Inflammatory macrophage (primary cell): Measurements from ENCODE around the gene NDUFAF3.

ENCODE experiments used
- DNase-seq, 2 donors: peaks; one replicate each; pipeline ENCODE4 v3.0.0-alpha.2; 2020 to 2022

NDUFAF3 gene

GRCh38 chr3:49017971-49018706, 3.8 kb upstream of the NDUFAF3 start, which contains the start of gene DALRD3:
DALRD3 (minus strand) TSS chr3:49018580; CDS start chr3:49018564, 16 bp downstream.
- peak; percentile 53 to 66 for DNase-seq

- DNase-seq, result no peak
These were observed 3.3 kb upstream of the NDUFAF3 start for GRCh38 chr3:49018707-49019006.

GRCh38 chr3:49019941-49020329, 2.0 kb upstream of the NDUFAF3 start:
- DNase-seq, result peak; percentile 26 to 42

DNA sequence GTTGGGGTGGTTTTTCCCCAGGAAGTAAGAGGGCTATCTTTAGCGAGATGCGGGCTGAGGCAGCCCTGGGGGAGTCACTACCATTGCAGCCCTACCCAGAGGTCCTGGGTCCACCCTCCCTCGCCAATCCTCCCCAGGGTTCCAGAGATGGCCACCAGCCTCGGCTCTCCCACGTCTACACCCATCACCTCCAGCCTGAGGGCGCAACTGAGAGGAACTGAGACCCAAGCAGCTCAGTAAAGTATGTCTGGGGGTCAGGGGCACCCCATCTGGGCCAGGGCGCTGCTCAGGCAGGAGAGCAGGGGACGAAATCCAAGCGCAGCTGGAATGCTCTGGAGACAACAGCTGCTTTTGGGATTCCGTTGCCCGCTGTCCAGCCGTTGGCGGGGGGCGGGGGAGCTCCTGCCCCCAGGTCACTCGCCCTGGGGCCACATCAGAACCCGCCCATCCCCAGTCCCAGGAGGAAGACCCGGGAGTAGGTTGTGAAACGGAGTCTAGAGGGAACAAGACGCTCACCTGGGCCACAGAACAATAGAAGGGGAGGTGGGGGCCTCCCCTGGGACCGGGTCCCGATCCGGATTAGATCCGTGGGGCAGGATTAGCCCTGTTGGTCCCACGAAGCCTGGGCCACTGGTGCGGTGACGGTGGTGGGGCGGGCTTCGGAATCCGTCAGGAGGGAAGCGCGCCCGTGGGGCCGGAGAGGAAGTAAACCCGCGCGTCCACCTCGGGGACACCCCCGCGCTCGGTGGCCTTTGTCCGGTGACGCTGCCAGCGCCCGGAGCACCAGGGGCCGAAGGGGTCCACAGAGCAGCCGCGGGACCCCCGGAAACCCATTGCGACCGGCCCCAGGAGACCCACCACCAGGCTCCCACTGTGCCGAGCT, 1.4 kb upstream of the NDUFAF3 start:
- DNase-seq, result peak; percentile 74 to 88

GRCh38 chr3:49021213-49021812, 608 bp upstream of the NDUFAF3 start:
- DNase-seq, result peak; percentile 99

- no peak for DNase-seq
These were observed 809 bp downstream of the NDUFAF3 start for GRCh38 chr3:49022688-49023171.

DNA sequence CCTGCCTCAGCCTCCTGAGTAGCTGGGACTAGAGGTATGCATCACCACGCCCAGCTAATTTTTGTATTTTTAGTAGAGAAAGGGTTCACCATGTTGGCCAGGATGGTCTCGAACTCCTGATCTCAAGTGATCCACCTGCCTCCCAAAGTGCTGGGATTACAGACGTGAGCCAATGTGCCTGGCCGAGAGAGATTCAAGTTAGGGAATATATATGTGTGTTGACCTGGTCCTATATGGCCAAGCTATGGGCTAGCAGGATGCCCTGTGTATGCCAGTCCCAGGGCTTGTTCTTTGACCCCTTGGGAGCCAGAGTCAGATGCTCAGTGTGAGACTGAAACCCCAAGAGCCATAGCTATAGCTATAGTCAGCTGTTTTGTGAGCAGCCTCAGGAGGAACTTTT, 1.9 kb downstream of the NDUFAF3 start:
- no peak for DNase-seq

DNA sequence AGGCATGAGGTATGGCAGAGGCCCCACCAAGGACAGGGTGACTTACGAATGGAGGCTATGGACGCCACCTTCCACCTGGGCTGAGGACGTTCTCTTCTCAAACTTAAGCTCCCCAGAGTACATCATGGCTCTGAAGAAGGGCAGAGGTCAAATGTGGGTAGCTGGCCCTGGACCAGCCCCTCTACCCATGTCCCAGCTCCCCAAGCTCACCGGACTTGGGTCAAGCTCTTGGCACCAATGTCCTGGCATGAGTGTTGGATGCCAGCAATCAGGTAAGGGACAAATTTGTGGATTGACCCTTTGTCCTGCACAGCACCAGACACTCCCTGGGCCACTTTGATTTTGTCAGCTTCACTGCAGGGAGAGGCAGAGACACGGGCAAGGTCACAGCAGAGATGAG, 2.5 kb downstream of the NDUFAF3 start:
- no peak for DNase-seq

DNA sequence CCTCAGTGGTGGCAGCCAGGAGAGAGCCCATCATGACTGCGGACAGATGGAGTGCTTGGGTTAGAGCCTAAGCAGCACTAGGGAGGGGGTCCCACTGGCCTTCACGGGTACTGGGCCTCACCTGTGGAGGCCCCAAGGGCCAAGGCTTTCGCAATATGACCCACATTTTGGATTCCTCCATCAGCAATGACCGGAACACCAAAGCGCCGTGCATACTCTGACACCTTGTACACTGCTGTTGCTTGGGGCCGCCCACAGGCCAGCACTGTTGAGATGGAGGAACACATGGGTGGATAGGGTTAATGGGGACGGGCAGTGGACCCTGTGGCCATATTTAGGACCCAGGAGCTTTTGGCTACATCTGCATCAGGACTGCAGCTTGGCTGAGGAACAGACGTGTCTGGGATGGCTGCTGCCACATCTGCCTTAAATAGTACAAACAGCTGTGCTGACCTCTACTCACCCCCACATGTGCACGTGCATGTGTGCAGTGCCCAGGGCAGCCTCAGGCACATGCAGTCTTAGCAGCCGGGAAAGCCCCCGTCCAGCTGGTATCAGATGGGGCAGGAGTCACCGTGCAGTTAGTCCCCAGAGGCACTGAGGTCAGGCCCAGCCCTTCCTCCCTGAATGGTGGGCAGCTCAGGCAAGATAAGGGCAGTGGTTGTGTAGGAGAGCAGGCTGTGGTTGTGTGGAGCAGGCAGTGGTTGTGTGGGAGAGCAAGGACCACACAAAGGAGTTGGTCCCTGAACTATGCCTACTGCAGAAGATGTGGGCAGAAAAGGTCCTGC, 3.3 kb downstream of the NDUFAF3 start:
- no peak for DNase-seq

DNA sequence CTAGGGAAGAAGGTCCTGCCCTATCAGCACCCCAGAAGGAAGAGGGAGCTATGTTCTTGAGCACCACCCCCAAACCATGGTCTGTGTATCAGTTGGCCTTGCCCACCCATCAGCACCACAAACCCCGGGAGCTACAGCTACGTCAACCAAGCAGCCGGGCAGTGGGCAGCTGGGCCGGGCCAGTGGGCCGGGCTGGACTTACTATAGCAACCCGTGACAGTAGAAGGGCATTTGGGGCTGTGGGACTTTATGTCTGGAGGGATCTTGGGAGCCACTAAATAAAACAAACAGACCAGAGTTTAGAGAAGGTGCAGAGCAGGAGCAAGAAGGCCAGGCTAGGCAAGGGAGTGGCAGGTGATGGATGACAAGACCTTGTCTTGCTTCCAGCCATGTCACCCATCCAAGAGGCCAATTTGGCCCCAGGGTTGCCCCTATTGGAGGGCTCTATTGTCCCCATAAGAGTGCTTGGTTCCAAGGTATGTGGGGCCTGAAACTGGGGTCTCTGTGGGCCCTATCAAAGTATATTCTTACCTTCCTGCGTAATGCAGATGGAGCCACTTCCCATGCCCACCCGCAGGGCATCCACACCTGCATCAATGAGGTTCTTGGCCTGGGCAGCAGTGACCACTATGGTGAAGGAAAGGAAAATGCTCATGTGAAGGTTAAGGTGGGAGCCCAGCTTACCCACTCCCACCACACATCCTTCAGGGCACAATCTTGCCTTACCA, 4.0 kb downstream of the NDUFAF3 start:
- no peak for DNase-seq

DNA sequence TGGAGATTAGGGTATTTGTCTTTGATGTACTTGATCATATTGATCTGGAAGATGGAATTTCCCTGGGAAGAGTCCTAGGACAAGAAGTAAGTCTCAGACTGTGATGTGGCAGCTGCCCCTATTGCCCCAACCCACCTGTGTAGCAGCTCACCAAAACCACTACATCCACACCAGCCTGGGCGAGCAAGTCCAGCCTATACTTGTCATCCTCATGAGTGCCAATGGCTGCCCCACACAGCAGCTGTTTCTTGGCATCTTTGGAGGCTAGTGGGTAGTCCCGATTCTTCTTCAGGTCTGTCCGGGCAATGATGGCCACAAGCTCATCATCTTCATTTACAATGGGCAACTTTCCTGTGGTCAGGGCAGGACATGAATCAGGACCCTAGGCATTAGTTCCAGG, 4.6 kb downstream of the NDUFAF3 start:
- no peak for DNase-seq

DNA sequence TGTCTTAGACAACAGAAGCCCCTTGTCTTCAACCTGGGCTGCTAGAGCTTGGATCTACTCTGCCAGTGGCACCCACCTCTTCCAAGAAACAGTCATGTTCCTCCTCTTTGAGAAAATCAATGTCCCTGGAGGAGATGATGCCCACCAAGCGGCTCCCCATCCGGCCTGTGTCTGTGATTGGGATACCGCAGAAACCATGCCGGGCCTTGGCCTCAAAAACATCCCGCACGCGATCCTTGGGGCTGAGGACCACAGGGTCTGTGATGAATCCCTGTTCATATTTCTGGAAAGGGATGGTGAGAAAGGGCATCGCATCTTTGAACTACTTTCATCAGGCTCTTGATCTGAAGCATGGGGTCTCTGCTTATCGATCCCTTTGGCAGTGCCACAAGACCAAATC, 5.7 kb downstream of the NDUFAF3 start:
- DNase-seq, result no peak

- DNase-seq, result no peak
These were observed 6.4 kb downstream of the NDUFAF3 start for GRCh38 chr3:49028298-49028672.

DNA sequence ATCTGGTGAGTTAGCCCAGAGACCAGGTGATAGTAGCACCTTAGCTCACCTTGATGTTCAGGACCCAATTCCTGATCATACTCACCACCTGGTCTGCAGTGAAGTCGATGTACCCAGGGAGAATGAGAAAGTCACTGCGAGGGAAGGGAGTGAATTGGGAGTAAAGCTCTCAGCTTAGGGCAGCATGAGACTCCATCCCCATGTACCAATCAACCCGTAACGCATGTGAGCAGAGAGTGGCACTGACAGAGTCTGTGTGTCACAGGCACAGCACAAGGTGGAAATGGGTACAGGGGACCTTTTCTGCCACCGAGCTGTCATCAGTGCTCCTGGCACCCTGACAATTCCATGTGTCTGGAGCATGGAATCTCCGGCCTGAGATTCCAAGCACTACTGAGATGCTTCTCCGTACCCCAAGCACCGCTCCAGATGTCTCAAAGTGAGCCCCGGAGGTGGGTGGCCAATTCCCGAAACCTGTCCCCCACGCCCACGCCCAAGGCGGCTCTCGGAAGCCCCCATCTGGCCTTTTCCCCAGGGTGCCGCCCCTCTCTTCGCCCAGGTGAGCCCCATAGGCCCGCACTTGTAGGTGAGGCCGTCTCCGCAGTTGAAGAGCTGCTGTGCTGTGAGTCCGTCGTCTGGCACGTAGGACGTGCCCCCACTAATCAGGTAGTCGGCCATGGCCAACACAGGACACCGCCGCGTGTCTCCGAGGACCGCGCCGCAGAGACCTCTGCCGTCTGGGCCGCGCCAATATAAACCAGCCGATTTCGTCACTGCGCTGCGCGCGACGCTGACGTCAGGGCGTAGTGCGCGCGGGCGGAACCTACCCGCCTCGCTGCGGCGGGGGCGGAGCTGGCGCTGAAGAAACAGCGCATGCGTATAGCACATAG, 7.0 kb downstream of the NDUFAF3 start, which contains the start of gene IMPDH2:
Gene IMPDH2 (minus strand): TSS at position 726 of the 890 bp plus-strand sequence. CDS start 48 bp downstream, at position 678.
- peak; percentile 97 to 98 for DNase-seq

DNA sequence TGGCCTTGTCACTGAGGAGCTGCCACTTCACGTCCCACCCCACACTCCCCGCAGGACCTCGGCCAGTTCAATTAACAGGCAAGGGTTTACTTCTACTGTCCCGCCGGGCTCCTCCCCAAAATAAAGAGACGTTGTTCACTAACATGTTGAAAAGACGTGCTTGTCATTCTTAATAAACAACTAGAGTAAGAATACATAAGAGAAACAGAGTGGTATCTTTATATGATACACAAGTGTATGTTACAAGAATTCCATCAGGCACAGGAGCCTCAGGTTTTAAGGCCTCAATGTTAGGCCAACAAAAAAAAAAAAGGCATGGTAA, 7.6 kb downstream of the NDUFAF3 start:
- no peak for DNase-seq

DNA sequence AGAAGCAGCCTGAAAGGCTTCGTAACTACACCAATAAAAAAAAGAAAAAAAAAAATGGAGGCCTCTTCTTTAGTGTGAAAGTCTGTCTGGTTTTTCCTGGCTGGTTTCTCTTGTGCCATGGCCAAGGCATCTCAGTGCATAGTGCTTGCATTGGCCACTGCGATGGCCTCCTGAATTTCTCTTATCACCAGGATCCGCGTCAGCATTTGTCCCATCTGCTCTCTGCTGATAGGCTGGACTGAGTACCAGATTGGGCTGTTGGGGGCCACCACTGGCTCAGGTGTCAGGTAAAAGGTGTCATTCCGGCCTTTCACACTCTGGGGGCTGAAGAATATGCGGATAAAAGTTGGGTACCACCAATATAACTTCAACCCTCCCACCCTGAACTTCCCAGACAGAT, 8.4 kb downstream of the NDUFAF3 start:
- no peak for DNase-seq

DNA sequence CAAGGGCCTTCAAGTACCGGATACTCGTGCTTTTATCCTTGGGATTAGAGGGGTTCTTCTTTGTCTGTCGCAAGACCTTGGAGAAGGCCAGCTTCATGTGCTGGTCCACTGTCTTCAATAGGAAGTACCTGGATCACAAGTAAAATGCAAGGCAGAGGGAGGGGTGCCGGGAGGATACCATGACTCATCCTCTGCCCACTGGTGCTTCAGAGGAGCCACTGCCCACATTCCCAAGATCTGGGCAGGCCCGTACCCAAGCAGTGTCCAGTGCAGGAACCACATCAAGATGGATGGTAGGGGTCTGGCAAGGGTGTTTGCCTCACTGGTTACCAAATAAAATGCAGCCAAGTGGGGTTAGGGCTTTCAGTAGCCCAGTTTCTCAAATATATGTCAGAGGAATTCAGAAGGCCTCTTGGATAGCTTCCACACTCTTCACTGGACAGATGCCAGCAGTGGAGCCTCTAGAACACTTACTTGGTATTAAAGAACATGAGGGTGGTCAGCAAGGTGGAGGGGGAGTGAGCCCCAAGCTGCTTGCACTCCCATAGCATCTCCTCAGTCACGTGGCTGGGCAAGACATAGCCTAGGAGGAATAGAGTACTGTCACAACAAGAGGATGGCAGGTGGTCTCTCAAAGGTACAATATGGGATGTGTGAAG, 10.9 kb downstream of the NDUFAF3 start:
- no peak for DNase-seq

DNA sequence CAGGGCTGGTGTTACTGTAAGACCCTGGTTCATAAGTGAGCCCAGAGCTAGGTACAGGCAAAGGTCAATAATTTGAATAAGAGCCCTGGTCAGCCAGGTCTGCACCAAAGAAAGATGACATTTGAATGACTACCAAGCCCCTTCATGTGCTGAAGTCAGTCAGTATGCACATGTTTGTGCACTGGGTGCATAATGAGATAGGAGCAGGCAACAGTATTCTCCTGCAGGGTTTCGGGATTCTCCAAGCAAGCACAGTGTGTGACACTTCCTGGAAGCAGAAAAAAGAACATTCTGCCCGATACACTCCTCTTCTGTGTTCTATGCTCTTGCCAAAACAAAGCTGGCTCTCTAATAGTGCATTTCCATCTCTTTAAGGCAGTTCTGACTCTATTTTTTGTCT, 12.7 kb downstream of the NDUFAF3 start:
- DNase-seq, result no peak

DNA sequence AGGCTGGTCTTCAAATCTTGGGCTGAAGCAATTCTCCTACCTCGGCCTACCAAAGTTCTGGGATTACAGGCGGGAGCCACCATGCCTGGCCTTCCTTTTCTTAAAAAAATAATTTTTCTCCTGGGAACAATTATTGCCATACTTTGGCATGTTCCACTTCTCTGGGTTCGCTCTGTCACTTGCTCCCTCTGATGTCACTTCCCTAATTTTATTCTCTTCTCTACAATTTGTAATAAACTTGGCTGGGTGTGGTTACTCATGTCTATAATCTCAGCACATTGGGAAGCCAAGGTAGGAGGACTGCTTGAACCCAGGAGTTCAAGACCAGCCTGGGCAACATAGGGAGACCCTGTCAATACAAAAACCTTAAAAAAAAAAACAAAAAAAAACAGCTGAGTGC, 13.4 kb downstream of the NDUFAF3 start:
- DNase-seq, result peak; percentile 63 to 76

- no peak for DNase-seq
These were observed 31.6 kb downstream of the NDUFAF3 start for GRCh38 chr3:49053543-49053942.
